GM21360 (cell line): ENCODE data around the gene TM9SF3.

Source experiments
- ATAC-seq: cut with Tn5 transposase; IDR thresholded peaks from one replicate; pipeline ENCODE4 v1.9.1; 2021; ENCODE audit warnings: mild to moderate bottlenecking, moderate library complexity; ENCODE audit not compliant: unreplicated experiment

The TM9SF3 gene

DNA sequence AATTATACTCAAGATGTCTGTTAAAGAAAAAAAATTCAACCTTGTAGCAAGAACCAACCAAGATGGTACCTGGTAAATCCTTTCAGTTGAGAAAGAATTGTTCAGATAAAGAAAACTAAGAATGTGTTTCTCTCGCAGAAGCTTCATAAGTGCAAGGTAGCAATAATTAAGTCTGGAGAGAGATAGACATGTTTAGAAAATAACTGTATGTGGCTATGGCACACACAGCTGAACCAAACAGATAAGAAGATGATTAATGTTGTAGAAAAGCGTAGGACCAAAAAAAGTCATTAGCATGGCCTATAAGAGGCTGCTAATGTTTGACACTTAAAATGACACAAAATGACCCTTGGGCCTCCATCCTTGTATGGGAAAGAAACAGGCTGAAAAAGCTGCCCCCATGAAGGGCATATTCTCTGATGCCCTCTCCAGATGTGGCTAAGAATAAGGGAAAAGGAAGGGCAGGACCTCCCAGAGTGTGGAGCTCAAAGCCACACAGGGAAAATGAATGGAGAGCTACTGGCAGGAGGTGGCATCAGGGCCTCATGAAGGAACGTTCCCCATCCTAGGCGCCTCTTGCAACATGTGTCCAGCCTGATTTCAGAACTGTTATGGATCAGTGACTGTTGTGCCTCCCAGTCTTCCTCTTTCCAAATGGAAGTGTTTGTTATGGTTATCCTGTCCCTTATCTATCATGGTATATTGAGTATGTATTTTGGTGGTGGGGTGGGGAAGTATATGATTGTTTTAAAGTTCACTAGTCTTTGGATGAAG lies 103.8 kb downstream of the TM9SF3 start:
- ATAC-seq: no peak

GRCh38 chr10:96478355-96478754 lies 108.5 kb downstream of the TM9SF3 start:
- ATAC-seq: no peak

DNA sequence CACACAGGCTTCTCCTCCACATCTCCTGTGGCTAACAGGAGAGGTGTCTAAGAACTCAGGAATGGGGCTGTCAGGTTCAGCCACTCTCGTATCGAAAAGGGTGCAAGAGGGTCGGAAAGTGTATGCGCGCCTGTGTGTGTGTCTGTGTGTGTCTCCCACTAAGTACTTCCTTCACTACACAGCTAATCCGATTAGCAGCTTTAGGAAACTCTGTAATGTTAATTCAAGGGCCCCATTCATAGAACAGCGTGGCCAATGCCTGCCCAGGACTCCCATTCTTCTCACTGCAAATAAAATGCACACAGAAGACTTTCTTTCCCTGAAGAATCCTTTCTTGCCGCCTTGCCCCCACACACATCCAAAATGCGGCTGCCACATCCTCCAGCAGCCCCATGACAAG lies 112.9 kb downstream of the TM9SF3 start:
- ATAC-seq: no peak

- peak; percentile 73 for ATAC-seq
Observed at GRCh38 chr10:96470116-96470743, 116.6 kb downstream of the TM9SF3 start.

DNA sequence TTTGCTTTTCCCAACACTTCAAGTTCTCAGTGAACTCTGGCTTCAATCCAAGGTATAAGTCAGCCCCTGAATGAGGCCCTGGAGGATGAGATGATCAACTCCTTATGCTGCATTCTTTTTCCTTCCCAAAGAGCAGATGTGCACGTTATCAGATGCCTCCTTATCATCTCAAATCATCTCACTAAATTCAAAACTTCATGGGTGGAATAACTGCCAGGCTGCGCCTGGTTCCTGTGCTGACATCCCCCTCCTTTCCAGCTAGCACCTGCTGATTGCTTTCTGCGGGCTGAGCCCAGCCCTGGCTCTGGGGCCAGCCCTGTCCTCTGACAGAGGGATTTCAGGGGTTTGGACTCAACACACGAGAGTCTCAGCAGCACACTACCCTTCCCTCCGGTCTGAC lies 118.0 kb downstream of the TM9SF3 start:
- ATAC-seq: no peak
